Amniotic epithelial cell (primary cell): Measurements from ENCODE around the gene FSTL4.
A peak's percentile ranks its signal among the peaks of the same experiment; 100 is the strongest.

Experiments used
- DNase-seq: peaks from one replicate; pipeline ENCODE4 v3.0.0-alpha.2; 2010; ENCODE audit warnings: low read depth

The FSTL4 gene

DNA sequence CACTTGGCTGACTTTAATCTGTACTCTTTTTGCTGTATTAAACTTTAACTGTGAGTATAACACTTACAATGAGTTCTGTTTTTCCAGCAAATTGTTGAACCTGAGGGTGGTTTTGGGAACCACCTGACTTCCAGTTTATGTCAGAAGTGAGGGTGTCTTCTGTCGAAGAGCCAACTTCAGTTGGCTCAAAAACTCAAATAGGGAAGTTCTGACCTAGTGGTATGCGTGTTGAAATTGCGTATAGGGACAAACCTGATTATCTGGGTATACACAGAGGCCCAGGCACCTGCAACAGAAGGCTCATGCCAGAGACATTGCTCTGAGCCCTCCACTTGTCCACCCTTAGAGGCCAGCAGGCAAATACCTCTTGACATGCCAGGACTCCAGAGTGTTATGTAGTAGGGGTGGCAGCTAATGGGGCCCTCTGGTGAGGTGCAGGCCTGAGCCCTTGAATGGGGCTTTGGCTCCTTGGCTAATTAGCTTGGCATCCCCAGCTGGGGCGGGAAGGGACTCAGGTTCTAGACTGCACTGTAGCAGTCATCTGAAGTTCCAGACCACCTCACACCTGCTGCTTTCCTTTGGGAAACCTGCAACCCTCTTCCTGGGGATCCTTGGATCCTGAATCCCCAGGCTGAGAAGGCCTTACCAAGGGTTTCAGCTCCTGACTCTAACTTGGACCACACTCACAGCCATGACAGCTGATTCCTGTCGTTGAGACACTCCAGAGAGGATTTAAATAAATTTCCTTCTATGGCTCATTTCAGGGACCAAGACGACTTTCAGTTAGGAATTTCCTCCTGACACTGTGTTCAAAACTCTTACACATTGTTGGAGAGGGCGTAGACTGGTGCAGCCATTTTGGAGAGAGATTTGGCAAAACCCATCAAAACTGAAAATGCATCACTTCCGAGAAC, 370.9 kb downstream of the FSTL4 start:
- DNase-seq: no peak

DNA sequence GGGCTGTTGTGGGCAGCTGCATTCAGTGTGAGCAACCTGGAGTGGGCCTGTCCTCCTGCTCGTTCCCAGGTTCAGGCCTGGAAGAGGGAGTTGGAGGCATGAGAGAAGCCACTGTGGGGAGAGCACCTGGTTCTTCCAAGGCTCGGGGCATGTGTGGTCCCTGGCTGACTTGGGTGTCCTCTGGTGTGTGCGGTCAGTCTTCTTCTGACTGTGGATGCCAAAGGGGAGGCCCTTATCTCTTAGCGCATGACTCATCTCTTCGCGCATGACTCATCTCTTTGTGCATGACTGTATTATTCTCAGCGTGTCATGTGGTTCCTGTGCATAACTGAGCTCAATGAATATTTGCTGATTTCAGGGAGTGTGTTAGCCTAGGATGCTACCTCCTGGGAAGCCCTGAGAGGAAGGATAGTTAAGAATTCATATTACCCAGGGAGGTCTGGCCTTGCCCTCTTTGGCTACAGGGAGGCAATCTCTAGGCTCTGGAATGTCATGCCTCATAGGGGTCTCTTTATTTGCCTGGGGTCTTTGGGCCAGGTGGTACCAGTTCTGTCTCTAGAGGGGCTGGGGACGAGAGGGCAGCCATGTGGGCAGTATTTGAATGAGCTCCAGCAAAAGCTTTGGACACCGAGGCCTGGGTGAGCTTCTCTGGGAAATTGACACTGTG, 371.8 kb downstream of the FSTL4 start:
- DNase-seq: peak; percentile 97

GRCh38 chr5:133238426-133239205, 373.7 kb downstream of the FSTL4 start:
- no peak for DNase-seq

GRCh38 chr5:133236976-133237375, 375.4 kb downstream of the FSTL4 start:
- DNase-seq: no peak

GRCh38 chr5:133236541-133236951, 375.8 kb downstream of the FSTL4 start:
- no peak for DNase-seq

- DNase-seq: no peak
Observed at GRCh38 chr5:133235696-133236426, 376.5 kb downstream of the FSTL4 start.

DNA sequence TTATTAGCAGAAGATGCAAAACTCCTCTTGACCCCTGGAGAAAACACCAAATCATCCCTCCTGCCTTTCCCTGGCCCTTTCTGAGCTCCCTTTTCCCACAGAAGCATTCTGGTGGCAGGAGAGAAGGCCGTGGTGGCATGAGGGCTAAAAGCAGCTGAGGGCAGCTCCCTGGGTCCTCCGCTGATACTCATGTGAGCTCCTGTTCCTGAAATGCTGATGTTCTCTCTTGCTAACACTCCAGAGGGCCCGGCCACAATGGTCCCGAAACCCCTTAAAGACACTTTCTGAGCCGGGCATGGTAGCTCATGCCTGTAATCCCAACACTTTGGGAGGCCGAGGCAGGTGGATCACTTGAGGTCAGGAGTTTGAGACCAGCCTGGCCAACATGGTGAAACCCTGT, 377.4 kb downstream of the FSTL4 start:
- no peak for DNase-seq

- DNase-seq: no peak
Observed at GRCh38 chr5:133234273-133234672, 378.1 kb downstream of the FSTL4 start.

GRCh38 chr5:133233616-133234015, 378.7 kb downstream of the FSTL4 start:
- DNase-seq: no peak

GRCh38 chr5:133232911-133233310, 379.4 kb downstream of the FSTL4 start:
- no peak for DNase-seq

GRCh38 chr5:133232435-133232834, 379.9 kb downstream of the FSTL4 start:
- no peak for DNase-seq

- DNase-seq: no peak
Observed at GRCh38 chr5:133232011-133232410, 380.3 kb downstream of the FSTL4 start.

GRCh38 chr5:133230823-133231578, 381.3 kb downstream of the FSTL4 start:
- DNase-seq: no peak

DNA sequence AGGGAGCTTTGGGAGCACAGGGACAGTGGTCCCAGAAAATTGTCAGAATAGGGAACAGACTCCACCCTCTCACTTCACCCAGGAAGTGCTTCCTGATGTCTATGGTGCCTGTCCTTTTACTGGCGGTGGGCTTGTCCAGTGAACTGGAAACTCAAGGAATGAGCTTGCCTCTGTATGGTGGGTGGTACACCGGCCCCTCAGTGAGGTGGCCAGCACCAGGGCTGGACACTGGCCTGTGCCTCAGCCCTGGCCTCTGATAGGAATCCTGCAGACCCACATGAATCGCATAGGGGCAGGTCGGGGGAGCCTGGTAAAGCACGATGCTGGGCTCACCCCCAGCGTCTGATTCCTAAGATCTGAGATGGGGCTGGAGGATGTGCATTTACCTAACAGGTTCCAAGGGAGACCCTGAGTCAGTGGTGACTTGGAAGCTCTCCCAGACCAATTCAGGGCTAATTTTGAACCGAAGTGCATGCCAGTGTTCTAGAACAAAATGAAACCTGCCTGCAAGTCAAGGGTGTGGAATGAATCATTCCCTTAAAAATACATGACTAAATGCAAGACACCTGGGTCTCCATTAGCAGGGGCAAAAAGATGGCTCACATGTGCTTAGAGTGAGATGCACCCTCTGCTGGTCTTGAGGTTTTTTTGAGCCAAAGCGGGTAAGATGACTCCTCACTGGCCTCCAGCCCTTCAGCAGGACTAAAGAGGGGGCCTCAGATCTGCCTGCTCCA, 382.2 kb downstream of the FSTL4 start:
- no peak for DNase-seq

DNA sequence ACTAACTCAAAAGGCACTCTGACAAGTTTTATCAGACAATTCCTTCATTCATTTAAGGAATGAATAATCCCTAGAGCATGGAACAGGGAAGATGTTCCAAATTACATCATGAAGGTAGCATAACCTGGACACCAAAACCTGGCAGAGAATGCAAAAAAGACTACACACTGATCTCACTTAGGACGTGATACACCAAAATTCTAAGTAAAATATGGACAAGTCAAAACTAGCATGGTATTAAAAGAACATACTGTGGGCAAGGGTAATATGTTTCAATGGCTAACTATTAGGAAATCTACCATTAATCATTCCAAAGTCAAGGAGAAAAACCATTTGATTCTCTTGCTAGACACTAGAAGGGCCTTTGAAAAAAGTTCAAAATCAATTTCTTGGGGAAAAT, 384.0 kb downstream of the FSTL4 start:
- DNase-seq: no peak

GRCh38 chr5:133227897-133228296, 384.4 kb downstream of the FSTL4 start:
- DNase-seq: no peak

DNA sequence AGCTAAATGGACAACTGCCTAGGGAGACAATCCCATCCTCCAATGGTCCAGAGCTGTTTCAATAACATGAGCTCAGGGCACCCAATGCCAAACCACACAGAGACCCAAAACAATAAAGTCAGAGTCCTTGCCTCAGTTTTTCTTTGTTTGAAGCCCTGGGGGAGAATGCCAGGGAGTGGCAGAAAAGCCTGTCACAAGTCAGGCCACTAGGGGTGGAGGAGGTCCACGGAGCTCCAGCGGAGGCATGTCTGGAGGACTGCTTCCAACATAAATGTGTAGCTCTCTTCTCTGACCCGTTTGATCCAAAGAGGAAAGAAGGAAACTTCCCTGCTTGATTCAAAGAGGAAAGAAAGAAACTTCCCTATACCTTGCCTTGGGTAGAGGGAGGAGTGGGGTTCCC, 385.3 kb downstream of the FSTL4 start:
- no peak for DNase-seq

DNA sequence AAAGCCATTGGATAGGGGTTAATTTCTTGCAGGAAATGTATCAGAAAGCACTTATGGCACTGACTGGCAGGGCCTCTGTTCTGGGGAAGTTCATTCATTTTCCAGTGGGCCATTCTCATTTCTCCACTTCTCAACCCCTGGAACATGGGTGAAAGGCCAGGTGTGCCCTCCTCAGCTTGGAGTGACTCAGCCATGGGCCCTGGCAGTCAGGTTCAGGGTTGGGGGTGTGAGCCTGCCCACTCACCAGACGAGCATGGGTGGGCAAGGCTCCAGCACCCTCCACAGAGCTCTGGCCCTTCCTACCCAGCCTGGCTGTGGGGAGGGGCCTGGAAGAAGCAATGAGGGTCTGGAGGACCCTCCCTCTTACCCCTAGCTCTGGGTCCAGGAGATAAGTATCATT, 386.2 kb downstream of the FSTL4 start:
- no peak for DNase-seq

- peak; percentile 27 for DNase-seq
Observed at GRCh38 chr5:133225671-133226152, 386.6 kb downstream of the FSTL4 start.

DNA sequence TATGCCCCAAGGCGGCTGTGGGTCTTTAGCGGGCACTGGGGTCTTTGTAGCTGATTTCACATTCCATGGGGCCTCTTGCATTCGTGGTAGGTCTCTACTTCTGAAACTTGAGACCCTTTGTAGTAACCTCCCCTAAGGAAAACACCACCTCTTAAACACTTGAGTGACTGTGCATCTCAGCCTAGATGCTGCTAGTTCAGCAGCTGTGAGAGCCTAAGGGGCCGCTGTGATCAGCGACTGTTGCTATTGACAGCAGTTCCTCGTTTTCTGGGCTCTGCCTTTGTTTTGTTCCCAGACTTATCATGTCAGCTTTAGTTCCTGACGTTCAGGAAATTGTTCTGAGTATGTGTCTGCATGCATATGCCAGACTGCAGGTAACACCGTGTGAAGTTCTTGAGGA, 389.4 kb downstream of the FSTL4 start:
- DNase-seq: no peak
